Duodenal mucosa (tissue), 2 donors: Measurements from ENCODE around the gene TAAR6.
"Not testable (repeated sequence)": the region's sequence is repeated elsewhere in the genome, so short reads cannot be mapped to it uniquely, and the experiment has no call there.

Experiments
- H3K27ac ChIP-seq: one replicate; pipeline ENCODE4 v1.7.0; 2013; ENCODE audit warnings: low read depth, low read length
- H3K27me3 ChIP-seq, 2 donors: one replicate each; pipeline ENCODE4 v1.7.0; 2013; ENCODE audit warnings: low read length in 2 of 2, control low read depth in 1 of 2; ENCODE audit not compliant: insufficient read depth in 2 of 2, control insufficient read depth in 1 of 2
- H3K36me3 ChIP-seq, 2 donors: one replicate each; pipeline ENCODE4 v1.7.0; 2013; ENCODE audit warnings: low read length in 2 of 2, control low read depth in 1 of 2; ENCODE audit not compliant: insufficient read depth in 2 of 2, control insufficient read depth in 1 of 2
- H3K4me1 ChIP-seq, 2 donors: one replicate each; pipeline ENCODE4 v1.7.0; 2013; ENCODE audit warnings: low read length in 2 of 2, control low read depth in 1 of 2; ENCODE audit not compliant: insufficient read depth in 2 of 2, control insufficient read depth in 1 of 2
- H3K4me3 ChIP-seq, 2 donors: one replicate each; pipeline ENCODE4 v1.7.0; 2013; ENCODE audit warnings: low read length in 2 of 2, low read depth in 1 of 2
- H3K9ac ChIP-seq, 2 donors: one replicate each; pipeline ENCODE4 v1.7.0; 2013; ENCODE audit warnings: low read length in 2 of 2, low read depth in 1 of 2
- H3K9me3 ChIP-seq, 2 donors: one replicate each; pipeline ENCODE4 v1.7.0; 2013; ENCODE audit warnings: low read length in 2 of 2, control low read depth in 1 of 2; ENCODE audit not compliant: control insufficient read depth in 1 of 2

TAAR6 gene

DNA sequence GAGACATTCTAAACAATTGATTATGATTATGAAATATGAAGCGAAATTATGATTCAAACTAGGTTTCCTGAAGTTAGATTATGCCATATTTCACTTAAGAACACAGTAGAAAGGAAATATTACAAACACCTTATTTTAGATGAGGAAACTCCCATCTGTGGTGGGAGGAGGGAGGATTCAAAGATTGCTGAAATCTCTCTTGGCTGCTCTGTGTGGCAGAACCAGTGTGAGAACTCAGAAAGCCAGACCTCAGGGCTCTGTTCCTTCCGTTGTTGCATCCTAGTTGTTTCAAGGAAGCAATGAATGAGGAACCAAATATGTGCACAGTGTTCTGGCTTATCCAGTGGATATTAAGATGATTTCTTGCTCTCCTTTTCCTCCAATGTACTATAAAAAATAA is 17.3 kb downstream of the TAAR6 start:
- no peaks in the 10 kb centered on the region for H3K9me3 ChIP-seq
- no peaks in the 10 kb centered on the region for H3K36me3 ChIP-seq
- no peak overlapping the region for H3K27ac ChIP-seq
- no peaks in the 10 kb centered on the region for H3K27me3 ChIP-seq
- no peak overlapping the region for H3K4me3 ChIP-seq
- H3K4me1 ChIP-seq, result no peaks in the 10 kb centered on the region
- no peak overlapping the region for H3K9ac ChIP-seq

DNA sequence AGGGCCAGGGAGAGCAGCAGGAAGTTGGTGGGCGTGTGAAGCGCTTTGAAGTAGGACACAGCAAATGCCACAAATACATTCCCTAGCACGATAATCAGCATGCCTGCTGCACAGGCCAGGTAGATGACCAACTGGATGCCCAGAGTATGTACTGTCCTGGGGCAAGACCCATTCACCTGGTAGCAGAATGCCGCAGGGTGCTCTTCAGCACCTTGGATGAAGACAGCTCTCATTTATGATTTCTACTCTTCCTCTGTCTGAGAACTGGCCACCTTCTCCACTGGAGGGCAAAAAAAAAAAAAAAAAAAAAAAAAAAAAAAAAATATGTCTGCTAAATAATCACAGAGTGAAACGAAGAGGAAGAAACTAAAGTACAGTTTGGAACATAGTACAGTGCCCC is 19.3 kb downstream of the TAAR6 start, which contains the start of gene TAAR5:
TAAR5 (minus strand) TSS at position 288 of the 400 bp plus-strand sequence; CDS start at position 233, 55 bp downstream.
- Histone ChIP-seq H3K4me1 (no peaks in the 10 kb centered on the region), H3K4me3 (no peak within 1 kb of the TSS), H3K27ac (no peak within 1 kb of the TSS), H3K9ac (no peak within 1 kb of the TSS), H3K27me3 (no peaks in the 10 kb centered on the region), H3K36me3 (no peaks in the 10 kb centered on the region), H3K9me3 (no peaks in the 10 kb centered on the region)

DNA sequence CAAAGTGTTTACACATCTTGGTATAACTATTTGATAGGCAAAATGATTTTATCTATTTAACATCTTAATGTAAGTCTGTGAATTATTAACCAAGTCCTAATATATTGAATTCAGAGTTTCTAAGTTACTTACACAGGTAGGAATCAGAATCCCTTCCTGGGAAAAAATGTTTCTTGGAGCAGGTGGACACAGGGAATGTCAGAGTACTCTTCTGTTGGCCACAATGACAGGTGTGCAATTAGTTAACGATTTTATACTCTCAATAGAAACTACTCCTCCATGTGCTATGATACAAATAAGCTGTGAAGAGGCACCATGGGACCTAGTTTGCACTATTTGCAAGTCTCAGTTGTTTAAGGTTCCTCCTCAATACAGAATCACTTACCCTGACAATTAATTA is 20.2 kb downstream of the TAAR6 start:
- H3K27ac ChIP-seq, result no peak overlapping the region
- no peaks in the 10 kb centered on the region for H3K4me1 ChIP-seq
- H3K9ac ChIP-seq, result no peak overlapping the region
- H3K36me3 ChIP-seq, result no peaks in the 10 kb centered on the region
- no peaks in the 10 kb centered on the region for H3K9me3 ChIP-seq
- H3K27me3 ChIP-seq, result no peaks in the 10 kb centered on the region
- no peak overlapping the region for H3K4me3 ChIP-seq

DNA sequence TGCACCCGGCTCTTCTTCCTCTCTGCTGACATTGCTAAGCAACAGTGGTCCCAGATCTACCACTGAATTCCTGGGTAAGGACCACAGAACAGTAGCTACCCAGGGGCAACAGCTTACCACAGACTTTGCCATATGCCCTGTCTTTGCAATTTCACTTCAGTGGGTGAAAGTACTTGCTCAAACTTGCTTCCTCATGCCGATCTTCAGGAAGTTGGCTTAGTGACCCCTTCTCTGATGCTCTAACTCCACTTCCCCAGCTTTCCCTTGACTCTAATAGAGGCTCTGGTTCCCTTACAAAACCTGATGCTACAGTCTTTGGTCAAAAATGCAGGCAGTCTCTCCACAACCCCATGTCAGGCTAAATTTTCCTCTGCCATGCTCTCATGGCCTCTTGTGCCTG is 22.7 kb downstream of the TAAR6 start:
- Histone ChIP-seq H3K27me3 (no peaks in the 10 kb centered on the region), H3K4me1 (no peaks in the 10 kb centered on the region), H3K9me3 (no peaks in the 10 kb centered on the region), H3K36me3 (no peaks in the 10 kb centered on the region), H3K9ac (no peak overlapping the region), H3K4me3 (no peak overlapping the region), H3K27ac (no peak overlapping the region)

- Histone ChIP-seq H3K4me3 (no peak overlapping the region), H3K36me3 (no peaks in the 10 kb centered on the region), H3K9ac (no peak overlapping the region), H3K4me1 (no peaks in the 10 kb centered on the region), H3K27me3 (no peaks in the 10 kb centered on the region), H3K27ac (no peak overlapping the region), H3K9me3 (no peaks in the 10 kb centered on the region)
Observed at GRCh38 chr6:132596201-132596600, 26.1 kb downstream of the TAAR6 start.

DNA sequence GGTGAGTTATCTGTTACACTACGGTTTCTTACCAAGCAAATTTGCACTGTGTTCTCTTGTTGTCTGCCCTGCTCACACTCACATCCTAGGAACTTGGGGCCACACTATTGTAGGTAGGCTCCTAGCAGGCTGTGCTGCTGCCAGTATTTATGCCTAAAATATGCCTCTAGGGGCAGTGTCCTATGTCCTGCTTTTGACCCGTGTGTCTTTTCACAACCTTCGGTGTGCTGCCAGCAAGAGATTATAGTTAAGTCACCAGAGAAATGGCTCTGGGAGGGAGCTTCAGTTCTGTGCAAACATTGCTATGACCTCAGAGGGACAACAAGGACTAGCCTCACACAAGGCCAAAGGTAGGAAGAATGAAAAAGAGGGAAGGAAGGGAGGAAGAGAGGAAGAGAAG is 28.4 kb downstream of the TAAR6 start:
- no peak overlapping the region for H3K4me3 ChIP-seq
- H3K27me3 ChIP-seq, result no peaks in the 10 kb centered on the region
- H3K4me1 ChIP-seq, result no peaks in the 10 kb centered on the region
- H3K9ac ChIP-seq, result no peak overlapping the region
- no peaks in the 10 kb centered on the region for H3K9me3 ChIP-seq
- H3K27ac ChIP-seq, result no peak overlapping the region
- no peaks in the 10 kb centered on the region for H3K36me3 ChIP-seq

GRCh38 chr6:132600900-132601299 is 30.8 kb downstream of the TAAR6 start:
- H3K9me3 ChIP-seq, H3K4me1 ChIP-seq, H3K9ac ChIP-seq, H3K27ac ChIP-seq, H3K27me3 ChIP-seq, H3K36me3 ChIP-seq, H3K4me3 ChIP-seq: not testable (repeated sequence)

DNA sequence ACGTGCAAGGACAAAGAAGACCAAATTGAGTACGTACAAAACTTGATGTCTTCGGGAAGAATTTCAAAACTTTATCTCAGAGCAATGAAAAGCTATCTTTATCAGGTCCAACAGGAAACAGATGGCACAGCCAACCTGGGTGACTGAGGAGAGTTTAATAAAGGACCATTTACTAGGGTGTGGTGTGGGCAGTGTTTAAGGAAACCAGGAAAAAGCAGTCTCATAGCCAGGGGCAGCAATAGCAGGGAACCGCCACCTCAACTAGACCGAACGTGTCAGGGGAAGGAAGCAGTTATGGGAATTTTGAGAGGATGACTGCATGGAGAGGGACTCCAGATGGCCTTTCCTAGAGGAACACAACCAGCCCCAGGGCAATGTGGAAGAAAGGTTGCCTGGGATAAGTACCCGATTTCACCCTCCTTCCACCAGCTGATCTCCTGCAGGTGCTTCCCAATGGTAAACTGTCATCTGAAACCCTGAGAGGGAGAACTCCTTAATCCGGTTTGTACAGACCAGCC is 34.6 kb downstream of the TAAR6 start:
- peaks cover 13 to 33% of the 10 kb centered on the region in 2 donors for H3K4me1 ChIP-seq
- no peaks in the 10 kb centered on the region for H3K27me3 ChIP-seq
- H3K9me3 ChIP-seq, result no peaks in the 10 kb centered on the region
- H3K4me3 ChIP-seq, result no peak overlapping the region
- H3K27ac ChIP-seq, result no peak overlapping the region
- no peaks in the 10 kb centered on the region for H3K36me3 ChIP-seq
- no peak overlapping the region for H3K9ac ChIP-seq

DNA sequence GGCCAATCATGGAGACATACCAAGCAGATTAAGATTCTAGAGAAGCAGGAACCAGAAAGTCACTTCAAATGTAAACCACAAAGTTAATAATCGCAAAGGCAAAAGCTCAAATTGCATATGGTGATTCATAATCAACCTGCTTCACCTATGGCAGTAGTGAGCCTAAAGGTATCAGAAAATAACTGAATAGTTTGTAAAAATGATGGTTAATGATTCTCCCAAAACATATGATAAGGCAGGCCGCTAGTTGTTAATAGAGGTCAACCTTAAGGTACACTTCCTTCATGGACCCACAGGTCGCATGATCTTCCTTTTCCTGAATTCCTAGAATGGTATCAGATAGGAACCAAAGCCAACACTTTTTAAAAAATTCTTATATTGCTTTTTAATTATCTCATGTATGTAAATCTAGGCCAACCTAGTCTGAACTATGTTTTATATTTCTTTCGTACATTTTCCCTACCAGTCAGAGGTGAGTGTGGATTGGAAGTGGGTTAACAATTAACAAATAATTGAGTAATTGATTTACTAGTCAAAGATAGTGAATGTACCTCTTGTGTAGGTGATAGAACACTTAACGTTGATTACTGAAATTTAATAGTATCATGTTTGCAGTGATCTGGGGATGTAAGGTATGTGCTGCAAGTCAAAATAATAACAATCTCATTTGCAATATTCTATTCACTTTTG is 37.6 kb downstream of the TAAR6 start:
- peak overlapping the region in 1 of 2 donors; percentile 16 for H3K4me3 ChIP-seq
- H3K36me3 ChIP-seq, result no peaks in the 10 kb centered on the region

DNA sequence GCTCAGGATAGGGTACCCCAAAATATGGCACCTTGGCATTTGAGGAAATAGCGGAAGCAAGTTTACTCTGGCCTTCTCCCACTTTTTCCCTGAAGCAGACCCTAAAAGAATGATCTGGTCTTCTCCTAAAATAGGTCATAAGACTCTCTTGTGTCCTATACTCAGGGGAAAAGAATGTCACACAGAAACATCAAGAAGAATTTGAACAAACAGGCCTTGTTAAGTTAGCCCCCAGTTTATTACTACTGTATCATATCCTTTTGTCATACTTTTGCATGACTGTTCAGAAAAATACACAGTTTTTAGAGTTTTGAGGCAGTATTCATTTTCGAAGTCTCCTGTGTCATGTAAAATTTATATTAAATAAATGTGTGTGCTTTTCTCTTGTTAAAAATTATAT is 41.5 kb downstream of the TAAR6 start:
- Histone ChIP-seq H3K4me1 (peaks cover 17 to 49% of the 10 kb centered on the region in 2 donors), H3K4me3 (no peak overlapping the region), H3K27ac (no peak overlapping the region), H3K9ac (no peak overlapping the region), H3K36me3 (no peaks in the 10 kb centered on the region), H3K27me3 (no peaks in the 10 kb centered on the region), H3K9me3 (no peaks in the 10 kb centered on the region)

More for the DNA sequence above, 37.6 kb downstream of the TAAR6 start:
- Histone ChIP-seq H3K9me3 (no peaks in the 10 kb centered on the region), H3K9ac (no peak overlapping the region), H3K4me1 (peaks cover 18 to 53% of the 10 kb centered on the region in 2 donors), H3K27me3 (no peaks in the 10 kb centered on the region), H3K27ac (no peak overlapping the region)
